RWPE2 (cell line): Measurements from ENCODE around the gene PTPRM.

Experiments used
- ATAC-seq: fragments of 200-7000 bp; cut with Tn5 transposase; 3 replicates; pipeline ENCODE4 v1.9.1; 2021; ENCODE audit warnings: low read depth
- DNase-seq: peaks from one replicate; pipeline ENCODE4 v3.0.0-alpha.2; 2020; ENCODE audit warnings: low spot score
- H3K27ac ChIP-seq: fragments of 450-650 bp; 2 replicates; pipeline ENCODE4 v1.5.1; 2017; ENCODE audit warnings: mild to moderate bottlenecking; ENCODE audit not compliant: poor library complexity, severe bottlenecking
- H3K27me3 ChIP-seq: fragments of 250-450 bp; sonication (Bioruptor Pico); 2 replicates; pipeline ENCODE4 v1.5.1; 2021; ENCODE audit warnings: mild to moderate bottlenecking, moderate library complexity; ENCODE audit not compliant: insufficient read depth, poor library complexity, severe bottlenecking
- H3K36me3 ChIP-seq: fragments of 250-450 bp; sonication (Bioruptor Pico); 2 replicates; pipeline ENCODE4 v1.5.1; 2020; ENCODE audit warnings: low read depth, mild to moderate bottlenecking, moderate library complexity
- H3K4me1 ChIP-seq: fragments of 250-450 bp; sonication (Bioruptor Pico); 2 replicates; pipeline ENCODE4 v1.5.1; 2021; ENCODE audit warnings: mild to moderate bottlenecking, moderate library complexity; ENCODE audit not compliant: insufficient read depth, poor library complexity, severe bottlenecking
- H3K4me3 ChIP-seq: fragments of 250-450 bp; sonication (Bioruptor Pico); 2 replicates; pipeline ENCODE4 v1.5.1; 2021; ENCODE audit warnings: mild to moderate bottlenecking, moderate library complexity; ENCODE audit not compliant: severe bottlenecking
- H3K9me3 ChIP-seq: fragments of 250-450 bp; sonication (Bioruptor Pico); 2 replicates; pipeline ENCODE4 v1.5.1; 2021; ENCODE audit warnings: mild to moderate bottlenecking, moderate library complexity; ENCODE audit not compliant: severe bottlenecking
- CTCF ChIP-seq: fragments of 450-650 bp; IDR thresholded peaks from one replicate; pipeline ENCODE4 v1.5.1; 2017; ENCODE audit warnings: mild to moderate bottlenecking, moderate library complexity; ENCODE audit not compliant: poor library complexity, severe bottlenecking

Gene PTPRM

DNA sequence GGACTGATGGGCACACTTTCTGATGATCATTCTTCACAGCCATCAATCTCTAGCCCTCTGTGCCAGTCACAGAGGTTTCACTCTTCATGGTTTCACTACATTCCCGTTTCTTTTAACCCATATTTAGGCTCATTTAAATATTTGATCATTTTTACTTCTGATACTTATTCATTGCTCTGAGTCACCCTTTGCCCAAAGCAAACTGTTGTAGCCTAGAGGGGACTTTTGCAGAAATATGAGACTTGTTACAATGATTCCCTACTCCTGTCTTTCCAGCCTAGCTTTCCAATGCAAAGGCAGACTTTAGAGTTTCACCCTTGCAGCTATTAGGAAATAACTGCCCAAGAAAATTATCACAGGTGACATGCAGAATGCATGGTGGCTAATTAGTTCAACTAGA lies 444.2 kb downstream of the PTPRM start:
- ATAC-seq = no peak
- no peak for TF ChIP-seq CTCF
- no peaks in the 10 kb centered on the region for H3K27me3 ChIP-seq
- H3K9me3 ChIP-seq = no peaks in the 10 kb centered on the region
- H3K4me3 ChIP-seq = no peak overlapping the region
- H3K27ac ChIP-seq = no peak overlapping the region
- no peak for DNase-seq
- no peaks in the 10 kb centered on the region for H3K4me1 ChIP-seq
- no peaks in the 10 kb centered on the region for H3K36me3 ChIP-seq

GRCh38 chr18:8011906-8012305 lies 444.8 kb downstream of the PTPRM start:
- DNase-seq (no peak), ATAC-seq (no peak)
- Histone ChIP-seq H3K9me3 (no peaks in the 10 kb centered on the region), H3K4me1 (no peaks in the 10 kb centered on the region), H3K36me3 (no peaks in the 10 kb centered on the region), H3K27me3 (no peaks in the 10 kb centered on the region), H3K4me3 (no peak overlapping the region), H3K27ac (no peak overlapping the region)
- TF ChIP-seq CTCF = no peak

GRCh38 chr18:8018701-8019331 lies 451.7 kb downstream of the PTPRM start:
- Histone ChIP-seq H3K9me3 (no peaks in the 10 kb centered on the region), H3K36me3 (no peaks in the 10 kb centered on the region), H3K4me1 (no peaks in the 10 kb centered on the region), H3K4me3 (no peak overlapping the region), H3K27ac (no peak overlapping the region), H3K27me3 (no peaks in the 10 kb centered on the region)
- DNase-seq = no peak
- no peak for ATAC-seq
- no peak for TF ChIP-seq CTCF

- no peak for ATAC-seq
- H3K9me3 ChIP-seq = no peaks in the 10 kb centered on the region
- no peaks in the 10 kb centered on the region for H3K27me3 ChIP-seq
- no peaks in the 10 kb centered on the region for H3K4me1 ChIP-seq
- no peak overlapping the region for H3K27ac ChIP-seq
- no peak for DNase-seq
- H3K36me3 ChIP-seq = no peaks in the 10 kb centered on the region
- H3K4me3 ChIP-seq = no peak overlapping the region
- no peak for TF ChIP-seq CTCF
These were observed 452.5 kb downstream of the PTPRM start for GRCh38 chr18:8019600-8019999.

- no peak for TF ChIP-seq CTCF
These were observed 453.2 kb downstream of the PTPRM start for GRCh38 chr18:8020132-8020846.

More at GRCh38 chr18:8020132-8020846, 453.2 kb downstream of the PTPRM start:
- H3K9me3 ChIP-seq = no peaks in the 10 kb centered on the region
- no peak overlapping the region for H3K27ac ChIP-seq
- no peaks in the 10 kb centered on the region for H3K36me3 ChIP-seq
- no peaks in the 10 kb centered on the region for H3K4me1 ChIP-seq
- no peak overlapping the region for H3K4me3 ChIP-seq
- ATAC-seq (no peak), DNase-seq (no peak)
- H3K27me3 ChIP-seq = no peaks in the 10 kb centered on the region
